Left renal cortex interstitium (tissue), 4 donors: ENCODE results near the gene KIAA1328. TPM values are rescaled to one million over a fixed set of nuclear protein-coding genes. Genes with fewer than 3 reads are reported as not detected.
A peak's percentile ranks its signal among the peaks of the same experiment; 100 is the strongest.

ENCODE experiments used
- DNase-seq, 4 donors: peaks; one replicate each; pipeline ENCODE4 v3.0.0-alpha.2; 2013; ENCODE audit warnings: low read depth in 4 of 4, low spot score in 2 of 4, missing footprints in 1 of 4
- polyA plus RNA-seq, 4 donors: library from polyadenylated mRNA; unstranded; fragments of 120-200 nt; gene quantifications; one replicate each; pipeline ENCODE4 v1.2.1, GENCODE V29; 2013; ENCODE audit not compliant: insufficient read length in 4 of 4

Gene KIAA1328
- polyA plus RNA-seq, 4 donors: 8.6 to 13.6 (median 11.3) TPM

GRCh38 chr18:37249171-37249886, 420.4 kb downstream of the KIAA1328 start:
- DNase-seq: no peak

DNA sequence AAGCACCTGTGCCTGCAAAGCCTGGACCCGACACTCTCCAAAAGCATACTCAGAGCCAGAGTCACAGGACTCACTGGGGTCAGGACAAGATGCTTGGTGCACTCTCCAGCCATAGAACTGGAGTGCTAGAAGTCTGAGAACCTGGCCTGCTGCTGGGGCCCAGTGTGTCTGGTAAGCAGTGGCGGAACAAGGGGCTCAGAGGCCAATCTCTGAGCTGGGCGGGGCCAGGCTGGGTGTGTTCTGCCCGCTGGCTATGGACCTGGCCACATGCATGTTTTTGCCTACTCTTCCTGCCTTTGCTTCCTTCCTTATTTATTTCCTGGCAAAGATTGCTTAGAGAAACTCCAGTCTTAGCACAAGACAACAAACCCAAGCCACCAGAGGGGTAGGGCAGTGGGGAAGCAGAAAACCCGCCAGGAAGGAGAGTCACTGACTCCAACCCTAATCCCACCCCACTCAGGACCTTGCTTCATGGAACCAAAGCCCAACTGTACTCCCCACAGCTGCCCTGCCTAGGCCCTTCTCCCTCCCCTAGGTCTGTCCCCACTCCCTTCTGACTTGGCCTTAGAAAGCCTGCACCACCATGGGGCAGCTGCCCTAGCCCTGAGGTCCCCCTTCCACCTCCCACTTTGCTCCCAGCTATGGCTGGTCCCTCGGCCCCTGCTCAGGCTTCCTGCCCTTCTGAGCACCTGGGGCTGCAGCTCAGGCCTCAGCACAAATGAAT, 421.1 kb downstream of the KIAA1328 start:
- DNase-seq: no peak

DNA sequence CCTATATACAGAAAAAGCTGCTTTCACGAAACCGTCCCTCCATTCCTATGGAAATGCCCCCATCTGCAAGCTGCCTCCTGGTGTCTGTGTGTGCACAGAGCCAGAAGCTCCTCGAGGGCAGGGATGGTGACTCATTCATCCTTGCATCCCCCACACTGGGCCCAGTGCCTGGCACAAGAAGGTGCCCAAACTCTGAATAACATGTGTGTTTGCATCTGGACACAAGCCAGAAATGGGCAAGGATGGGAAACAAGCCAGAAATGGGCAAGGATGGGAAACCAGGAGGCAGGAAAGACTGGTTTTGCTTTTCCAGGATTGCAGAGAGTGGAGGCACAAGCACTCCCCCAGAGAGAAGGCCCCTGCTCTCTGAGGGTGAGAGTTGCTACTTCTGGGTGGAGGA, 422.8 kb downstream of the KIAA1328 start:
- DNase-seq: no peak

DNA sequence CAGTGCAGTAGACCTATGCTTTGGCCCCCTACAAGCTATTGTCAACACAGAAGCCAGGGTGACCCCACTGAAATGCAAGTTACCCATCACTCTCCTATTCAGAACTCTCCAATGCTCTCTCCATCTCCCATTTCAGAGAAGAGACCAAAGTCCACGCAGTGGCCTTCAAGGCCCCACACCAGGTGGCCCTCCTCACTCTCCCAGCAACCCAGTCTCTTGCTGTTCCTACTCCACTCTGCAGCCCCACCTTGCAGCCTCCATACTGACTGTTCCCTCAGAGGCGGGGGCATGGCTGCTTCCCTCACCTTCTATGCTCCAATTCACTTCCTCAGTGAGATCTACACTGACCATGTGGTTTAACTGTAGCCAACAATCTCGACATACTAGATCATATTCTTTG, 423.4 kb downstream of the KIAA1328 start:
- no peak for DNase-seq

- no peak for DNase-seq
These were observed 424.0 kb downstream of the KIAA1328 start for GRCh38 chr18:37252854-37253393.

DNA sequence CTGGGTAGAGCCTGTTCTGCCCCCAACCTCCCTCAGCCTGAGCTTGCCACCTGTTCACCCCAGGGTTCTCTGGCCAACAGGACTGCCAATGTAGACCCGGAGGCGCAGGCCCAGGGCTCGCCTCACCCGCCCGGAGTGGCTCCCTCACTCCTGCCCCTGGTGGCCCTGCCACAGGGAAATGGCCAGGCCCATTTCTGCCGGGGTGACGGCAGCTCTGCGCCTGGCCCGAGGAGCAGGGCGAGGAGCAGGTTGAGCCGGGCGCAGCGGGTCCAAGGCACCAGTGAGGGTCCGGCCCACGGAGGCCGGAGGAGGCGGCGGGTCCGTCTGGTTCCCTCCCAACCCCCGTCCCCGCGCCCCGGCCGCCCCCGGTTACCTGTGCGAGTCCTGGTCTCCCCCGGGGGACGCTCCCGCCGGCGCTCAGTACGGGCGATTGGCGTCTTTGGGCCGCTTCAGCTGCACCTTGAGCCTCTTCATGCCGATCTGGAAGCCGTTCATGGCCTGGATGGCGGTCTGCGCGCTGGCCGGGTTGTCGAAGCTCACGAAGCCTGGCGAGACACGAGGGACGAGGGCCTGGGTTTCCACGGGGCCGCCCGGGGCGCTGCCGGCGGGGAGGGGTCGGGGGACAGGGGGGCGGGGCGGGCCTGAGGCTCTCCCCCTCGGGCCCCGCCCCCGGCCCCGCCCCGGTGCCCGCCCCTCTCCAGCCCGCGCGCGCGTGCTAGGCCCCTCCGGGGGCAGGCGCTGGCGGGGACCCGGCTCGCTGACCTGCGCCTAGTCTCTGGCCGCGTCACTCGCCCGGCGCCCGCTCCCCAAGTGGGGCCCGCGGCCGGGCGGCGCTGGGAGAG, 424.7 kb downstream of the KIAA1328 start:
- DNase-seq: no peak

DNA sequence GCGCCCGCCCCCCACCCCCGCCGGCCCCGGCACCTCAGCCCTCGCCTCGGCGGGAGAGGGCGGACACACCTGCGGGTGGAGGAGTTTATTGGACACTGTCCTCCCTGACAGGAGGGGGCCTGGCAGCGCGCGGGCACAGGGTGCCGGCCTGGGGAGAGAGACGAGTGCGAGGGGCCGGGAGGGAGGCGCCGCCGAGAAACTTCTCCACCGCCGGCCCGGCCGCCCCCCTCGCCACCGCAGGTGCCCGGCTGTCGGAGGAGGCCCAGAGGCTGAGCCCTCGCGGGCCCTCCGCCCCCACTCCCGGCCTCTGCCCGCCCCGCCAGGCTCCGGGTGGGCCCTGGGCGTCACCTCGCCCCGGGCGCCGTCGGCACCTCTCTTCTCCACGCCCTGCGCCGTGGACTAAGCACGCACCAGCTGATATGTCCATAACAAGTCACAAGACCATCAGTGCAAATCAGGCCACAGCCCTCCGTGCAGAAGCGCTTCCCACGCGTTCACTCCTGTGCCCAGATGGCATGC, 425.4 kb downstream of the KIAA1328 start:
- DNase-seq: no peak

GRCh38 chr18:37254973-37255372, 426.0 kb downstream of the KIAA1328 start:
- DNase-seq: no peak

DNA sequence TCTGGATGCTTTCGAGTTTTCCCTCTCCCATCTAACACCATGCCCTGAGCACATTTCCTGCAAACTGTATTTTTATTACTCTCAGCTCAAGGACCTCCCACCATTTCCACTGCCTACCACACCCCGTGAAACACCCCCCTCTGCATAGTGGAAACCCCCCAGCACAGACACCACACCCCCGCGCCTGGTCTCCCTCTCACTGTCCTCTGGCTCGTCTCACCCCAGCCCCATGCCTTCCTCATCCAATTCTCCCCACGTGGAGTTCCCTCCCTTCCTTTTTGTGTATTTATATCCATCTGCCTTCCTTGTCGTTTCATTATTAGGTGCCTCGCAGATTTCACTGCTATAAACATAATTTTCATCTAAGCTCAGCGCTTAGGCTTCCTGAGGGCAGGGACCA, 429.2 kb downstream of the KIAA1328 start:
- DNase-seq: no peak

DNA sequence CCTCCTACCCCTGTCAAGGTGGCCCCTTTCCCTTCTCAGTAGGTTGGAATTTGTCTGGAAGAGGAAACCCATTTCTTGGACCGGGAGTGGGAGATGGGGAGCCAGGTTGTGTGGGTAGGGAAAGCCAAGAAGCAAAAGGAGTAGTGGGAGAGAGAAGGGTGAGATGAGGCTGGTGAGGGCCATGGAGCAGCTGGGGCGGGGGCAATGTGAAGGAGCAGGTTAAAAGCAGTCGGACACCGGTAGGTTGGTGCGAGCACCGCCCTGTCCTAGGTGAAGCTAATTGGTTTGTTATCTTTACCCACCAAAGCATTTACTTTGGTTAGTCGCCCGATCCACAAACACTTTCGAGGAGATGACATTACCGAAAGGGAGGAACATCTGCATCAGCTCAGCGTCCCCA, 429.9 kb downstream of the KIAA1328 start:
- no peak for DNase-seq

DNA sequence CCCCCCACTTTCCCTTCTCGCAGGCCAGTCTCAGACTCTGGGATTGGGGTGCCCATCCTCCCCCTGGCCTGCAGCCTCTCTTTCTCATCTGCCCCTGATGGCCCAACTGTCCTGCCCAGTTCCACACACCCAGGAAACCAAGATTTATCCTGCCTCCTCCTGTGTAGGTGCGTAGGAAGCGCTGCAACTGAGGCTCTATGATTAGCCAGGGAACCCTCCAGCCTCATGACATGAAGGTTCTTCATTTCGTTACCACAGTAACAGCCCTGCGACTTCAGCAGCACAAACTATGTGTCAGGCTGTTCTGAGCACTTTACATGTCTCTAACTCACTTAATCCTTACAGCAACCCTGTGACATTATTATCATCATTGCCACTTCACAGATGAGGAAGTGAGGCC, 430.8 kb downstream of the KIAA1328 start:
- DNase-seq: no peak

DNA sequence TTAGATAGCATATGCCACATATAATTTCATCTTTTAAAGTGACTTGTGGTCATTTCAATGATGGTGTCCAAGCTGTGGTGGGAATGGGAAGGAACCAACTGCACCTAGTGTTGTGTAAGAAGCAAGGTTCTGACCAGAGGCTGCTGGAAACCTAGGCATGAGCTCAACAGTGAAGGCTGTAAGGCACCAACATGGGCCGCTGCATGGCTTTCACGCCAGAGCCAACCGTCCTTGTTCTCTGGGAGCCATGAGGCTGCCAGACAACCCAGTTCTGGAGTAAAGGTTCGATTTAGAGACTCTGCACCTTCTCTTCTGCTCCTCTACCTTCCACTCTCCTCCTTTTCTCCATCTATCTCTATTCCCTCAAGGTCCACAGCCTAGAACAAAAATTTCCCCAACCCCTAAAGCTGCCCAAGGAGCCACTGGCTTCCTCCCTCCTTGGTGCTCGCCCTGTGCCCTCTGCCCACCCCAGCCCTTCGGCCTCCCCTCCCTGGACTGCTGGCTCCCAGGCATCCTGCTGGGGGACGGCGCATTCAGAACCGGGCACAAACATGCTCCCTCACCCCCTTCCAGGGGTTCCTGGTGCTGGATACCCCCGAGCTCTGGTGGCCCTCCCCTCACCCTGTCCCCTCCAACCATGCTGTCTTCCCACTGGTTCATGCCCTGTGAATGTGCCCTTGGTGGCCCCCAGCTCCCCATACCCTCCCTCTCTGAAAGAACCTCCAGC, 431.6 kb downstream of the KIAA1328 start:
- DNase-seq: no peak

GRCh38 chr18:37261246-37261840, 432.4 kb downstream of the KIAA1328 start:
- DNase-seq: no peak

- DNase-seq: no peak
These were observed 433.1 kb downstream of the KIAA1328 start for GRCh38 chr18:37261988-37262387.

GRCh38 chr18:37264956-37265355, 436.0 kb downstream of the KIAA1328 start:
- DNase-seq: no peak

DNA sequence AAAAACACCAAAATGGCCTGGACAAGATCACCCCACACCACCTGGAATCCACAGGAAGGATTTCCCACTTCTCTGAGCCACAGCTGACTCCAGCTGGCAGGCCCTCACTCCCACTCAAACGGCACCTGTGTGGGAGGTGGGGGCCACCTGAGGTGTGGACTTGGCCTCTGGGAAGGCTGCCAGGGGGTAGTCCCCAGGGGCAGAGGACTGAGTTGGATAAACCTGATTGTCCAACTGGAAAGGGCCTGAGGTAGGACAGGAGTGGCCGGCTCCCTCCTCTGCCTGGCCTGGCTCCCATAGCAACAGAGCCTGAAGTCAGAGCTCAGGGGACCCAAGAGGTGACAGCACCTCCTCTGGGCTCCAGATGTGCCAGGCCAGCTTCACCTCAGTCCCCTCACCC, 436.5 kb downstream of the KIAA1328 start:
- no peak for DNase-seq

DNA sequence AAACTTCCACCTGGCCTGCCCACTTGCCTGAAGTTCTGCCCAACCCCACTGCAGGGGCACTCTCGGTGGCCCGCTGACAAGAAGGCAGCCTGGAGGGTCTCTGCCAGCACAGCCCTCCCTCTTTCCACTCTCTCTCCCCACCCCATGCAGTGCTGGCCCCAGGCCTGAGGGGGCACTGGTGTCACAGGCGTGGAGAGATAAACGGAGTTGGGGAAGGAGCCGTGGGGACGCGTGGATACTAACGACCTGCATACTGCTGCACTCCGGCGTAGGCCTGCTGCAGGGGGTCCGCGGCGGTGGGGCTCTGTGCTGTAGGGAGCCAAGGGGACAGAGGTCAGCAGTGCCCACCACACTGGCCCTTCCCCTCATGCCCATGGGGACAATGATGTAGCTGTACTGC, 437.4 kb downstream of the KIAA1328 start:
- DNase-seq: no peak

GRCh38 chr18:37270038-37270665, 441.2 kb downstream of the KIAA1328 start:
- peak; percentile 50 to 75 (median 70) for DNase-seq

DNA sequence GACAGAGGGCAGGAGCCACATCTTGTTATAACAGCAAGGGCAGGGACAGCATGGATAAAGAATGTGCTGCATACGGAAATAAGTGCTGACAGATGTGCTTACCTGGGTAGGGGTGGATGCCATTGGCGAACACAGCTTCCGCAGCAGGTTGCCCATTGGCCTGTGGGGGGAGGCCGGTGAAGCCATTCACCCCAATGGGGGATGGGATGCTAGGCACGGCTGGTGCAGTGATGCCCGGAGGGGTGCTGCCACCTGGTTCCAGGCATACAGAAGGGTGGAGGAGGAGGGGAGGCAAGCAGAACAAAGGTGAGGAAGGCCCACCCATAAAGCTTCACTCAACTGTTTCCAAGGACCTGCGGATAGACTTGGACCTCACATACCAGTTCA, 441.7 kb downstream of the KIAA1328 start:
- DNase-seq: no peak
